PC-9 (cell line): ENCODE measurements around the gene CCDC91. TPM values are rescaled to one million over a fixed set of nuclear protein-coding genes. Genes with fewer than 3 reads are reported as not detected.
A peak's percentile ranks its signal among the peaks of the same experiment; 100 is the strongest.

Source experiments
- BruUV-seq: library from RNA; stranded (reverse); fragments of 400-500 nt; replicated peaks from 2 replicates; lab custom pipeline; 2021; lab: Mats Ljungman, UMichigan
- CTCF ChIA-PET: fragments of 300-600 bp; sonication (Branson Sonifier 250); formaldehyde crosslinking; loops from one replicate; lab custom pipeline; 2022; ENCODE audit warnings: antibody characterized with exemption; lab: Charles Lee
- POLR2A ChIA-PET: fragments of 300-600 bp; sonication (Branson Sonifier 250); formaldehyde crosslinking; loops from one replicate; lab custom pipeline; 2022; ENCODE audit warnings: antibody characterized with exemption; ENCODE audit not compliant: unreplicated experiment; lab: Charles Lee
- DNase-seq, 2 experiments: peaks; one replicate each; pipeline versions ENCODE4 v3.0.0 to v3.0.0-alpha.2; 2015 to 2022; ENCODE audit warnings: mixed read lengths in 1 of 2
- H2AFZ ChIP-seq: fragments of 200-600 bp; sonication (generic); 2 replicates; pipeline ENCODE4 v1.8.1; 2017; ENCODE audit warnings: antibody characterized with exemption
- H3F3A ChIP-seq: fragments of 200-600 bp; sonication (generic); 2 replicates; pipeline ENCODE4 v1.8.1; 2017; ENCODE audit warnings: antibody characterized with exemption, mild to moderate bottlenecking, low read depth; ENCODE audit not compliant: insufficient read depth
- H3K27ac ChIP-seq: fragments of 200-600 bp; sonication (generic); 2 replicates; pipeline ENCODE4 v1.6.1; 2016; ENCODE audit warnings: mixed run types
- H3K27me3 ChIP-seq: fragments of 200-600 bp; sonication (generic); 2 replicates; pipeline ENCODE4 v1.6.1; 2016; ENCODE audit warnings: low read depth, mixed run types; ENCODE audit not compliant: insufficient read depth
- H3K36me3 ChIP-seq: fragments of 200-600 bp; sonication (generic); 2 replicates; pipeline ENCODE4 v1.6.1; 2016; ENCODE audit warnings: low read depth, mixed run types
- H3K4me1 ChIP-seq: fragments of 200-600 bp; sonication (generic); replicated peaks from 2 replicates; pipeline ENCODE4 v1.6.1; 2016; ENCODE audit warnings: mixed run types; ENCODE audit not compliant: insufficient read depth
- H3K4me2 ChIP-seq: fragments of 200-600 bp; sonication (generic); 2 replicates; pipeline ENCODE4 v1.6.1; 2017; ENCODE audit warnings: mixed run types
- H3K4me3 ChIP-seq: fragments of 200-600 bp; sonication (generic); 2 replicates; pipeline ENCODE4 v1.6.1; 2016; ENCODE audit warnings: mixed run types
- H3K79me2 ChIP-seq: fragments of 200-600 bp; sonication (generic); 2 replicates; pipeline ENCODE4 v1.6.1; 2017; ENCODE audit warnings: low read depth, mixed run types
- H3K9me2 ChIP-seq: fragments of 200-600 bp; sonication (generic); 2 replicates; pipeline ENCODE4 v1.8.1; 2017; ENCODE audit warnings: mild to moderate bottlenecking; ENCODE audit not compliant: insufficient read depth
- H3K9me3 ChIP-seq: fragments of 200-600 bp; sonication (generic); 2 replicates; pipeline ENCODE4 v1.8.1; 2016; ENCODE audit warnings: low read depth; ENCODE audit not compliant: insufficient read depth
- H4K20me1 ChIP-seq: fragments of 200-600 bp; sonication (generic); 2 replicates; pipeline ENCODE4 v1.8.1; 2017; ENCODE audit not compliant: insufficient read depth
- CTCF ChIP-seq: fragments of 200-600 bp; sonication (generic); conservative IDR thresholded peaks from 2 replicates; pipeline ENCODE4 v1.6.1; 2017; ENCODE audit warnings: mixed run types, antibody characterized with exemption, mild to moderate bottlenecking, moderate library complexity
- EZH2 ChIP-seq: fragments of 200-600 bp; sonication (generic); IDR thresholded peaks from 2 replicates; pipeline ENCODE4 v1.8.0; 2017; ENCODE audit warnings: antibody characterized with exemption, low read depth
- intact Hi-C: fragments of 100-400 bp; cut with micrococcal nuclease; formaldehyde crosslinking; loops from one replicate; pipeline ENCODE4 v1.10.0; 2022; ENCODE audit not compliant: unreplicated experiment
- total RNA-seq: library from RNA; stranded (reverse); gene quantifications from 2 replicates; pipeline ENCODE4 v1.2.3, GENCODE V29; 2021

The CCDC91 gene
- total RNA-seq, 1 experiment from 2014 or later, result 38.9 TPM

- H3K36me3 ChIP-seq, result no peaks in the 10 kb centered on the region
- H3K79me2 ChIP-seq, result no peaks in the 10 kb centered on the region
- intact Hi-C loops, result no loop called here
- DNase-seq, result peak; percentile 16 to 71
- 0 out of 2 replicates have a peak, but pooled peaks cover 6% of the 10 kb centered on the region for H3K9me2 ChIP-seq
- no peak for TF ChIP-seq EZH2
- TF ChIP-seq CTCF, result no peak
- H3K4me1 ChIP-seq, result peaks cover 18% of the 10 kb centered on the region
- no peaks in the 10 kb centered on the region for H3K27me3 ChIP-seq
- CTCF ChIA-PET, result no interaction called here
- peak overlapping the region; percentile 70 for H3K27ac ChIP-seq
- POLR2A ChIA-PET, result no interaction called here
- no peaks in the 10 kb centered on the region for H4K20me1 ChIP-seq
- peaks cover 8% of the 10 kb centered on the region; the same call in 1 of the 2 replicates for H3F3A ChIP-seq
- peaks cover 9% of the 10 kb centered on the region; the same call in 1 of the 2 replicates for H3K9me3 ChIP-seq
- H3K4me2 ChIP-seq, result peak overlapping the region; percentile 27; the same call in 1 of the 2 replicates
- no peak overlapping the region for H2AFZ ChIP-seq
- no peak overlapping the region for H3K4me3 ChIP-seq
- no TSS peak for BruUV-seq
These were observed 360.8 kb downstream of the CCDC91 start for GRCh38 chr12:28550757-28551704.

GRCh38 chr12:28552251-28552970 is 362.2 kb downstream of the CCDC91 start:
- peaks cover 9% of the 10 kb centered on the region; the same call in 1 of the 2 replicates for H3K9me3 ChIP-seq
- DNase-seq, result no peak
- intact Hi-C loops, result no loop called here
- no peaks in the 10 kb centered on the region for H3K27me3 ChIP-seq
- no peaks in the 10 kb centered on the region for H3K36me3 ChIP-seq
- H2AFZ ChIP-seq, result no peak overlapping the region
- H3K4me3 ChIP-seq, result no peak overlapping the region
- ChIA-PET CTCF (no interaction called here), POLR2A (no interaction called here)
- no peaks in the 10 kb centered on the region for H3K79me2 ChIP-seq
- no peak overlapping the region for H3K4me2 ChIP-seq
- H3K9me2 ChIP-seq, result 0 out of 2 replicates have a peak, but pooled peaks cover 3% of the 10 kb centered on the region
- H3K4me1 ChIP-seq, result peaks cover 18% of the 10 kb centered on the region
- no TSS peak for BruUV-seq
- peaks cover 8% of the 10 kb centered on the region; the same call in 1 of the 2 replicates for H3F3A ChIP-seq
- TF ChIP-seq EZH2 (no peak), CTCF (no peak)
- no peak overlapping the region for H3K27ac ChIP-seq
- H4K20me1 ChIP-seq, result no peaks in the 10 kb centered on the region

GRCh38 chr12:28555748-28556147 is 365.5 kb downstream of the CCDC91 start:
- intact Hi-C loops, result no loop called here
- H4K20me1 ChIP-seq, result no peaks in the 10 kb centered on the region
- H3K79me2 ChIP-seq, result no peaks in the 10 kb centered on the region
- peaks cover 9% of the 10 kb centered on the region; the same call in 1 of the 2 replicates for H3K9me3 ChIP-seq
- H3K27me3 ChIP-seq, result no peaks in the 10 kb centered on the region
- H3K27ac ChIP-seq, result no peak overlapping the region
- H3F3A ChIP-seq, result peaks cover 5% of the 10 kb centered on the region
- DNase-seq, result no peak
- H3K9me2 ChIP-seq, result 0 out of 2 replicates have a peak, but pooled peaks cover 3% of the 10 kb centered on the region
- H3K4me1 ChIP-seq, result peaks cover 11% of the 10 kb centered on the region
- H3K36me3 ChIP-seq, result no peaks in the 10 kb centered on the region
- H3K4me2 ChIP-seq, result no peak overlapping the region
- H3K4me3 ChIP-seq, result no peak overlapping the region
- no TSS peak for BruUV-seq
- ChIA-PET POLR2A (no interaction called here), CTCF (interaction anchor here (0.9 kb wide), 1 partner anchor 64 kb away, joined by 11 read pairs; no protein-coding TSS in a partner anchor)
- TF ChIP-seq CTCF (no peak), EZH2 (no peak)
- no peak overlapping the region for H2AFZ ChIP-seq
